Activated CD4-positive, alpha-beta memory T cell treated with anti-CD3 and anti-CD28 coated beads, Interleukin-2, amount 10 ng/mL, durations not matched to agents 7 days and 5 days (primary cell): ENCODE data around the gene RASGRP2. TPM values are rescaled to one million over a fixed set of nuclear protein-coding genes. Genes with fewer than 3 reads are reported as not detected.

Source experiments
- total RNA-seq, 2 experiments: library from RNA; stranded (reverse); gene quantifications; one replicate each; pipeline ENCODE4 v1.2.3, GENCODE V29; 2021

RASGRP2 gene
- total RNA-seq, 2 experiments from 2014 or later = 179 to 183 TPM

Other genes with a start within 250 kb of the RASGRP2 start
- not detected for gene SLC22A11, start 188.2 kb downstream of the RASGRP2 start, total RNA-seq
- gene SLC22A12, start 152.9 kb downstream of the RASGRP2 start, total RNA-seq = not detected
- under 1 TPM in 1 of 2 experiments, not detected in 1; 0.08 TPM for gene NRXN2, start 20.9 kb downstream of the RASGRP2 start, total RNA-seq
- 1 to 10 TPM; 3.1 to 4.0 TPM for gene PYGM, start 15.8 kb upstream of the RASGRP2 start, total RNA-seq
- gene SF1, start 34.4 kb upstream of the RASGRP2 start, total RNA-seq = 100 to 1,000 TPM; 385 to 390 TPM
- 10 to 100 TPM; 95.6 to 98.0 TPM for gene MAP4K2, start 59.1 kb upstream of the RASGRP2 start, total RNA-seq
- 10 to 100 TPM; 32.5 to 33.4 TPM for gene MEN1, start 66.4 kb upstream of the RASGRP2 start, total RNA-seq
- under 1 TPM; 0.65 to 0.70 TPM for gene CDC42BPG, start 100.5 kb upstream of the RASGRP2 start, total RNA-seq
- gene EHD1, start 134.5 kb upstream of the RASGRP2 start, total RNA-seq = 100 to 1,000 TPM; 138 to 146 TPM
- 10 to 100 TPM; 37.4 to 40.7 TPM for gene ATG2A, start 173.1 kb upstream of the RASGRP2 start, total RNA-seq
- 10 to 100 TPM; 19.8 to 21.1 TPM for gene PPP2R5B, start 180.5 kb upstream of the RASGRP2 start, total RNA-seq
- gene GPHA2, start 191.8 kb upstream of the RASGRP2 start, total RNA-seq = not detected
- gene MAJIN, start 228.0 kb upstream of the RASGRP2 start, total RNA-seq = under 1 TPM; 0.15 to 0.33 TPM